Fibroblast of lung (primary cell): ENCODE data around the gene ASPHD2. TPM values are rescaled to one million over a fixed set of nuclear protein-coding genes. Genes with fewer than 3 reads are reported as not detected.

Experiments
- DNase-seq, 2 donors: peaks; one replicate each; pipeline versions ENCODE4 v3.0.0 to v3.0.0-alpha.2; 2010; ENCODE audit warnings: low read depth in 2 of 2
- H2AFZ ChIP-seq: 2 replicates; pipeline ENCODE4 v1.5.1; 2012; ENCODE audit warnings: low read length, control low read depth, inconsistent platforms
- H3K27ac ChIP-seq: 2 replicates; pipeline ENCODE4 v1.5.1; 2011; ENCODE audit warnings: low read length, control low read depth; ENCODE audit not compliant: insufficient read depth
- H3K27me3 ChIP-seq: 2 replicates; pipeline ENCODE4 v1.5.1; 2011; ENCODE audit warnings: mild to moderate bottlenecking, low read length; ENCODE audit not compliant: control insufficient read depth, insufficient read depth
- H3K36me3 ChIP-seq: 2 replicates; pipeline ENCODE4 v1.5.1; 2011; ENCODE audit warnings: low read length; ENCODE audit not compliant: control insufficient read depth, insufficient read depth
- H3K4me1 ChIP-seq: 2 replicates; pipeline ENCODE4 v1.5.1; 2011; ENCODE audit warnings: low read length; ENCODE audit not compliant: control insufficient read depth, insufficient read depth; ENCODE audit errors: extremely low read depth
- H3K4me2 ChIP-seq: 2 replicates; pipeline ENCODE4 v1.5.1; 2011; ENCODE audit warnings: low read length, control low read depth; ENCODE audit not compliant: insufficient read depth; ENCODE audit errors: extremely low read depth
- H3K4me3 ChIP-seq, 4 experiments: fragments of 200-600 bp in 1 of 4; sonication (generic) in 1 of 4; replicated peaks in 1 of 4; 2 replicates each; pipeline ENCODE4 v1.5.1; 2011 to 2016; ENCODE audit warnings: low read length in 4 of 4, low read depth in 3 of 4, mild to moderate bottlenecking in 3 of 4, control low read depth in 2 of 4, inconsistent platforms in 1 of 4, mixed read lengths in 1 of 4; ENCODE audit not compliant: insufficient read depth in 1 of 4; ENCODE audit errors: control extremely low read depth in 1 of 4
- H3K79me2 ChIP-seq: 2 replicates; pipeline ENCODE4 v1.5.1; 2012; ENCODE audit warnings: mild to moderate bottlenecking, low read length, inconsistent platforms; ENCODE audit not compliant: control insufficient read depth, insufficient read depth
- H3K9ac ChIP-seq: 2 replicates; pipeline ENCODE4 v1.5.1; 2011; ENCODE audit warnings: mild to moderate bottlenecking, low read length, control low read depth; ENCODE audit not compliant: insufficient read depth
- H3K9me3 ChIP-seq: 2 replicates; pipeline ENCODE4 v1.5.1; 2012; ENCODE audit warnings: low read depth, low read length; ENCODE audit not compliant: control insufficient read depth, insufficient read depth
- H4K20me1 ChIP-seq: 2 replicates; pipeline ENCODE4 v1.5.1; 2011; ENCODE audit warnings: low read length; ENCODE audit not compliant: control insufficient read depth, insufficient read depth; ENCODE audit errors: extremely low read depth
- EZH2 ChIP-seq: IDR thresholded peaks from 2 replicates; pipeline ENCODE4 v1.5.1; 2012; ENCODE audit warnings: low read length, control low read depth, mild to moderate bottlenecking; ENCODE audit errors: missing control alignments
- polyA plus RNA-seq, 2 donors: library from polyadenylated mRNA; depleted of rRNA in 1 of 2; stranded (reverse) in 1 of 2; unstranded in 1 of 2; fragments of >200 nt; gene quantifications; 2 replicates each; pipeline ENCODE4 v1.2.1, GENCODE V29; 2011 to 2012; ENCODE audit warnings: missing spikeins in 1 of 2
- total RNA-seq: library from RNA; depleted of rRNA; stranded (reverse); fragments of >200 nt; gene quantifications from 2 replicates; pipeline ENCODE4 v1.2.1, GENCODE V29; 2014
- TF ChIP-seq, protein P1 (sequence below), 2 donors: IDR thresholded peaks in 1 of 2; conservative IDR thresholded peaks in 1 of 2; 1 replicate in 1 of 2; 2 replicates in 1 of 2; pipeline ENCODE4 v1.5.1; 2011 to 2012; ENCODE audit warnings: low read length in 2 of 2, control low read depth in 1 of 2, inconsistent platforms in 1 of 2, low read depth in 1 of 2, mild to moderate bottlenecking in 1 of 2

ASPHD2 gene
- total and polyA plus RNA-seq, 2 donors (not counting 1 experiment from before 2014, with no cell fraction given): 0.42 to 1.7 TPM

DNA sequence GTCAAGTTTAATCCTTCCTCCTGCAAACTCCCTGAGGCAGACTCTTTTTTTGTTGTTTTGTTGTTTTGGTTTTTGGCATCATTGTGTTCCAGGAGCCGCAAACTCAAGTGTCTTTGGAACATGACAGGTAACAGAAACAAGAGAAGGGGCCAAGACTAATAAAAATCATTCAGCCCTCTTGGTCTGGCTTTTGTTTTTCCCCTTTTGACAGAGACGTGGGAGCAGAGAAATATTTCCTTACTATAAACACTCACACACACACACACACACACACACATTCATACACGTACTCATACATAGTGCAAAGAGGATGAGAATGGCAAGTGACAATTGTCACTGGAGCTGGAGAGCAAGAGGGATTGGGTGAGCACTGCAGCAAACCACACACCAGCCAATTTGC, 10.4 kb upstream of the ASPHD2 start:
- Histone ChIP-seq H3K36me3 (no peaks in the 10 kb centered on the region), H3K4me1 (no peaks in the 10 kb centered on the region), H3K9ac (no peak overlapping the region), H3K4me3 (no peak overlapping the region), H4K20me1 (no peaks in the 10 kb centered on the region), H3K27me3 (peaks cover 3% of the 10 kb centered on the region), H3K79me2 (no peaks in the 10 kb centered on the region), H3K9me3 (no peaks in the 10 kb centered on the region), H2AFZ (no peak overlapping the region), H3K4me2 (no peak overlapping the region), H3K27ac (no peak overlapping the region)
- TF ChIP-seq, protein P1, sequence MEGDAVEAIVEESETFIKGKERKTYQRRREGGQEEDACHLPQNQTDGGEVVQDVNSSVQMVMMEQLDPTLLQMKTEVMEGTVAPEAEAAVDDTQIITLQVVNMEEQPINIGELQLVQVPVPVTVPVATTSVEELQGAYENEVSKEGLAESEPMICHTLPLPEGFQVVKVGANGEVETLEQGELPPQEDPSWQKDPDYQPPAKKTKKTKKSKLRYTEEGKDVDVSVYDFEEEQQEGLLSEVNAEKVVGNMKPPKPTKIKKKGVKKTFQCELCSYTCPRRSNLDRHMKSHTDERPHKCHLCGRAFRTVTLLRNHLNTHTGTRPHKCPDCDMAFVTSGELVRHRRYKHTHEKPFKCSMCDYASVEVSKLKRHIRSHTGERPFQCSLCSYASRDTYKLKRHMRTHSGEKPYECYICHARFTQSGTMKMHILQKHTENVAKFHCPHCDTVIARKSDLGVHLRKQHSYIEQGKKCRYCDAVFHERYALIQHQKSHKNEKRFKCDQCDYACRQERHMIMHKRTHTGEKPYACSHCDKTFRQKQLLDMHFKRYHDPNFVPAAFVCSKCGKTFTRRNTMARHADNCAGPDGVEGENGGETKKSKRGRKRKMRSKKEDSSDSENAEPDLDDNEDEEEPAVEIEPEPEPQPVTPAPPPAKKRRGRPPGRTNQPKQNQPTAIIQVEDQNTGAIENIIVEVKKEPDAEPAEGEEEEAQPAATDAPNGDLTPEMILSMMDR (conservative IDR thresholded peaks at IDR 0.05 in 1 of 2, IDR thresholded peaks at IDR 0.05 in 1 of 2; ENCODE audit: low read depth in 1 of 2, low read length in 2 of 2): no peak
- no peak for TF ChIP-seq EZH2
- no peak for DNase-seq

DNA sequence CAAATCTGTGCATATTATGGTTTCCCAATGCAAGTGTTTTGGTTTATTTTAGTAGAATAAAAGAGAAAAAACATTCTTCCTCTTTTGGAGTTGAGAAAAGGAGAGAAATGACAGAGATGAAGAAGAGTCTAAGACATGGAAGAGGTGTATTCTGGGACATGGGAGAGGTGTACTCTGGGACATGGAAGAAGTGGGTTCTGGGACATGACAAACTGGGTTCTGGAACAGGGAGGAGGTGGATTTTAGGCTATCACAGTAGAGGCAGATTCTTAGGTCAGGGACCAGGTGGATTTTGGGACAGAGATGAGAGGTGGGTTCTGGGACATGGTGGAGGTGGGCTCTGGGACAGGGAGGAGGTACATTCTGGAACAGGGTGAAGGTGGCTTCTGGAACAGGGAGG, 2.1 kb upstream of the ASPHD2 start:
- H4K20me1 ChIP-seq: no peaks in the 10 kb centered on the region
- H3K27me3 ChIP-seq: peaks cover 6% of the 10 kb centered on the region
- H3K9ac ChIP-seq: no peak overlapping the region
- H3K79me2 ChIP-seq: no peaks in the 10 kb centered on the region
- no peak overlapping the region for H3K27ac ChIP-seq
- TF ChIP-seq, protein P1 (conservative IDR thresholded peaks at IDR 0.05 in 1 of 2, IDR thresholded peaks at IDR 0.05 in 1 of 2; ENCODE audit: low read depth in 1 of 2, low read length in 2 of 2): no peak
- TF ChIP-seq EZH2: no peak
- no peaks in the 10 kb centered on the region for H3K9me3 ChIP-seq
- no peaks in the 10 kb centered on the region for H3K4me1 ChIP-seq
- H3K4me3 ChIP-seq: no peak overlapping the region
- H3K36me3 ChIP-seq: no peaks in the 10 kb centered on the region
- no peak for DNase-seq
- H2AFZ ChIP-seq: no peak overlapping the region
- no peak overlapping the region for H3K4me2 ChIP-seq

DNA sequence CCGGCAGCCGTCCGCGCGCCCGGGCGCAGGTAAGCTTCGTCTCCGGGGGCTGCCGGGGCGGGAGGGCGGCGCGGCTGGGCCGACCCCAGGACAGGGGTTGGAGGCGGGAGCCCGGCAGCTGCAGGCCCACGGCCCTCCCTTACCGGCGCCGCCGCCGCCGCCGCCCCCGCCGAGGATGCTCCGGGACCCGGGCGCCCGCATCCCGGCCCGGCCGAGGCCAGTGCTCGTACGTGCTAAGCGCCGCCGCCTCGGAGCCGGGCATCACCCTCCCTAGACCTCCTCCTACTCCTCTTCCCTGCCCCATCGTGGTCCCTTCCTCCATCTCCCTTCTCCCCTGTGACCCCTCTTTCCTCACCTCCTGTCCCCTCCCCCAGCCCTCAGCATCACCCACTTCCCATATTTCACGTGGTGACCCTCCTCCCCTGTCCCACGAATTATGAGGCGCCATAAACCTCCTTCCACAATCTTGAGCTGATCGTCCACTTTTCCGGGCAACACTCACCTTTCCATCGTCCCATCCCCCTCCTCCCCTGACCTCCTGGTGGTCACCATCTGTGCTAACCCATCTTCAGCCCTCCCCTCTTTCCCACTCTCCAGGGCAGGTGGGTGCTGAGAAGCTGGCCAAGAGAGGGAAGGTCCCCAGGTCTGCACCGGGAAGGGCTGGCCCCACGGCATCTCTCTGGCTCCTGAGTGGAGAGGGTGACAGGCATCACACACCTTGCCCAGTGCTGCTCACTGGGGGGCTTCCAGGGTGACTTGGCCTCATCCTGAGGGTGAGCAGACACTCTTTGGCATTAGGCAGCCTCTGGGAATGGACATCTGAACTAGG, 612 bp downstream of the ASPHD2 start:
- H3K9ac ChIP-seq: no peak overlapping the region

More for the DNA sequence above, 612 bp downstream of the ASPHD2 start:
- H3K27ac ChIP-seq: no peak overlapping the region
- TF ChIP-seq, protein P1 (conservative IDR thresholded peaks at IDR 0.05 in 1 of 2, IDR thresholded peaks at IDR 0.05 in 1 of 2; ENCODE audit: low read depth in 1 of 2, low read length in 2 of 2): no peak
- peak; percentile 52 for TF ChIP-seq EZH2
- H3K4me1 ChIP-seq: no peaks in the 10 kb centered on the region
- H3K9me3 ChIP-seq: no peaks in the 10 kb centered on the region
- H4K20me1 ChIP-seq: no peaks in the 10 kb centered on the region
- H2AFZ ChIP-seq: no peak overlapping the region
- peaks cover 6% of the 10 kb centered on the region for H3K27me3 ChIP-seq
- H3K4me3 ChIP-seq: peak overlapping the region in 3 of 4 experiments; percentile 26 to 44 (median 36)
- DNase-seq: no peak
- peak overlapping the region; percentile 32 for H3K4me2 ChIP-seq
- no peaks in the 10 kb centered on the region for H3K79me2 ChIP-seq
- H3K36me3 ChIP-seq: no peaks in the 10 kb centered on the region
